T-cell (primary cell): ENCODE data around the gene SLC7A5. TPM values are rescaled to one million over a fixed set of nuclear protein-coding genes. Genes with fewer than 3 reads are reported as not detected.
A peak's percentile ranks its signal among the peaks of the same experiment; 100 is the strongest.
"Not testable (repeated sequence)": the region's sequence is repeated elsewhere in the genome, so short reads cannot be mapped to it uniquely, and the experiment has no call there.

Source experiments
- ATAC-seq, 4 experiments: fragments of 200-7000 bp in 3 of 4; fragments of 150-1000 bp in 1 of 4; cut with Tn5 transposase; replicated peaks in 1 of 4; 1 replicate in 3 of 4; 2 replicates in 1 of 4; pipeline ENCODE4 v1.10.0; 2021; ENCODE audit warnings: moderate library complexity in 3 of 4, mild to moderate bottlenecking in 2 of 4, moderate number of reproducible peaks in 1 of 4
- CTCF ChIA-PET, 2 donors: fragments of 300-600 bp; sonication (Branson Sonifier 250); formaldehyde crosslinking; loops; one replicate each; lab custom pipeline; 2022; ENCODE audit warnings: antibody characterized with exemption in 2 of 2; lab: Charles Lee
- POLR2A ChIA-PET, 2 donors: fragments of 300-600 bp; sonication (Branson Sonifier 250); formaldehyde crosslinking; loops; one replicate each; lab custom pipeline; 2022; ENCODE audit warnings: antibody characterized with exemption in 2 of 2; lab: Charles Lee
- DNase-seq, 35 experiments: peaks; one replicate each; pipeline versions ENCODE4 v3.0.0 to v3.0.0-alpha.2; 2013 to 2023
- H3K27ac ChIP-seq: one replicate; pipeline ENCODE4 v1.5.1; 2013; ENCODE audit warnings: low read length
- H3K27me3 ChIP-seq, 2 experiments: replicated peaks in 1 of 2; 1 replicate in 1 of 2; 2 replicates in 1 of 2; pipeline versions ENCODE4 v1.6.1 to v1.7.0; 2013; ENCODE audit warnings: low read length in 1 of 2, mixed read lengths in 1 of 2; ENCODE audit not compliant: control insufficient read depth in 2 of 2, insufficient read depth in 2 of 2; ENCODE audit errors: extremely low read depth in 1 of 2
- H3K36me3 ChIP-seq, 2 donors: 1 replicate in 1 of 2; 2 replicates in 1 of 2; pipeline versions ENCODE4 v1.6.1 to v1.7.0; 2013; ENCODE audit warnings: low read length in 1 of 2; ENCODE audit not compliant: control insufficient read depth in 2 of 2, insufficient read depth in 1 of 2; ENCODE audit errors: extremely low read depth in 1 of 2
- H3K4me1 ChIP-seq, 2 experiments: 1 replicate in 1 of 2; 2 replicates in 1 of 2; pipeline versions ENCODE4 v1.6.1 to v1.7.0; 2013; ENCODE audit warnings: low read length in 2 of 2, mixed read lengths in 1 of 2; ENCODE audit not compliant: insufficient read depth in 2 of 2, control insufficient read depth in 1 of 2; ENCODE audit errors: extremely low read depth in 1 of 2
- H3K4me3 ChIP-seq, 2 donors: 1 replicate in 1 of 2; 2 replicates in 1 of 2; pipeline versions ENCODE4 v1.5.1 to v1.7.0; 2013; ENCODE audit warnings: mild to moderate bottlenecking in 2 of 2, low read length in 1 of 2, moderate library complexity in 1 of 2; ENCODE audit not compliant: control insufficient read depth in 1 of 2; ENCODE audit errors: extremely low read depth in 1 of 2
- H3K9me3 ChIP-seq: 2 replicates; pipeline ENCODE4 v1.7.0; 2013
- H3K27ac Mint-ChIP-seq, 2 donors: one replicate each; pipeline ENCODE4 v1.8.0; 2020 to 2021; ENCODE audit warnings: mild to moderate bottlenecking in 2 of 2, mixed read lengths in 2 of 2
- H3K27me3 Mint-ChIP-seq, 2 donors: one replicate each; pipeline ENCODE4 v1.8.0; 2021 to 2022; ENCODE audit warnings: mixed read lengths in 2 of 2
- H3K36me3 Mint-ChIP-seq: one replicate; pipeline ENCODE4 v1.8.0; 2021; ENCODE audit warnings: mixed read lengths
- H3K4me1 Mint-ChIP-seq, 3 donors: one replicate each; pipeline ENCODE4 v1.8.0; 2020 to 2022; ENCODE audit warnings: mixed read lengths in 3 of 3, mild to moderate bottlenecking in 1 of 3
- H3K4me3 Mint-ChIP-seq, 3 donors: one replicate each; pipeline ENCODE4 v1.8.0; 2020 to 2022; ENCODE audit warnings: mild to moderate bottlenecking in 3 of 3, mixed read lengths in 3 of 3, moderate library complexity in 3 of 3
- H3K9me3 Mint-ChIP-seq, 3 donors: one replicate each; pipeline ENCODE4 v1.8.0; 2020 to 2022; ENCODE audit warnings: mixed read lengths in 3 of 3
- WGBS: methylation state at CpG from one replicate; pipeline ENCODE4 v1.1.5; 2013; ENCODE audit warnings: missing lambda C conversion rate; ENCODE audit not compliant: insufficient coverage; 5-methylcytosine and 5-hydroxymethylcytosine counted together
- total RNA-seq, 35 experiments: library from RNA in 6 of 35; stranded (reverse) in 6 of 35; fragments of 120-200 nt in 1 of 35; gene quantifications; one replicate each; pipeline versions ENCODE4 v1.2.1 to v1.2.4 and lab custom pipeline; 2013 to 2026

Gene SLC7A5
- total RNA-seq, 5 donors from 2014 or later (not counting 1 experiment from before 2014, with no cell fraction given): 37.9 to 81.6 (median 40.0) TPM

DNA sequence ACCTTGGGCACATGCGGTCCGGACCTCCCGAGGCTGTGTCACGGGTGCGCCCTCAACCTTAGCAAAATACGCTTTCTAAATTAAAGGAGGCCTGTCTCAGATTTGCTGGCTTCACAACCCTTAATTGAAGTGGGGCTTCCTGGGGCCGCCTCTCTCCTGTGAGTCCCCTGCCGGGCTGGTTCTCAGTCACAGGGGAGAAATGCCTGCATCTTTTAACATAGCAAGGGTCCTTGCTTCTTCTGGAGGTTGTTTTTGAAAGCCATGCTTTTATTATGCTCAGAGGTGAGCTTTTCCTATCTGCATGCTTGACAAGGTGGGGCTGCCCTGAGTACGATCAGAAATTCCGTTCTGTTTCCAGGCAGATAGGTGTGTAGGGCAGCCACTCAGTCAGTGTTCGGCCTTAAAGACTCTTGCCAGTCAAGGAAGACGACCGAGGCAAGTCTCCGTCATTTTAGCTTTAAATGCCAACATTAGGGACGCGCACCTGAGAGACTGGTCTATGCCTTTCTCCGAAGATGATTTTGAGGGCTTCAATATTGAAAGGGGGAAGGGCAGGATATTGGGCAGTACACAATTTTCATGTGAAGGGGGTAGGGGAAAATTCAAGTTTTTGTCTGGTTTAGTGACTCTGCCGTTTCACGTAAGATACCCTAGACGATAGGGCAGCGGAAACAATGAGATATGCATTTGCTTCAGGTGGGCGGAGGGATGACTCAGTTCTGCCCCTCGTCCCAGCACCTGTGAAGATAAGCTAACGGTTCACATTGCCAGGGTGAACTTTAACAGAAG lies 5.5 kb upstream of the SLC7A5 start:
- H3K4me3 ChIP-seq: no peak overlapping the region
- 40% methylated on average over 22 of the region's 24 CpGs for WGBS
- POLR2A ChIA-PET: interaction anchor here in 1 of 2 donors (0.7 kb wide), 1 partner anchor 96 kb away, joined by 4 read pairs; no protein-coding TSS in a partner anchor
- H3K9me3 ChIP-seq: no peaks in the 10 kb centered on the region
- Mint-ChIP-seq H3K27me3 (peaks cover 0 to 3% of the 10 kb centered on the region in 2 donors), H3K9me3 (no peaks in the 10 kb centered on the region), H3K4me1 (peaks cover 18 to 25% (median 18%) of the 10 kb centered on the region in 3 donors), H3K27ac (peak overlapping the region; percentile 62 to 71), H3K4me3 (peak overlapping the region in 2 of 3 donors; percentile 29 to 55), H3K36me3 (no peaks in the 10 kb centered on the region)
- H3K36me3 ChIP-seq: no peaks in the 10 kb centered on the region
- DNase-seq (peak in 1 of 35 experiments; percentile 41), ATAC-seq (peak; percentile 49 to 69 (median 54))
- peaks cover 0 to 17% of the 10 kb centered on the region in 2 experiments for H3K4me1 ChIP-seq
- CTCF ChIA-PET: interaction anchor here (0.6 to 1.3 kb wide), 9 partner anchors 25 to 696 kb away, joined by 3 to 8 read pairs (median 3); partner anchors contain the start of gene ZC3H18 (in 1 of the 2)
- H3K27me3 ChIP-seq: peaks cover 0 to 9% of the 10 kb centered on the region in 2 experiments
- no peak overlapping the region for H3K27ac ChIP-seq

DNA sequence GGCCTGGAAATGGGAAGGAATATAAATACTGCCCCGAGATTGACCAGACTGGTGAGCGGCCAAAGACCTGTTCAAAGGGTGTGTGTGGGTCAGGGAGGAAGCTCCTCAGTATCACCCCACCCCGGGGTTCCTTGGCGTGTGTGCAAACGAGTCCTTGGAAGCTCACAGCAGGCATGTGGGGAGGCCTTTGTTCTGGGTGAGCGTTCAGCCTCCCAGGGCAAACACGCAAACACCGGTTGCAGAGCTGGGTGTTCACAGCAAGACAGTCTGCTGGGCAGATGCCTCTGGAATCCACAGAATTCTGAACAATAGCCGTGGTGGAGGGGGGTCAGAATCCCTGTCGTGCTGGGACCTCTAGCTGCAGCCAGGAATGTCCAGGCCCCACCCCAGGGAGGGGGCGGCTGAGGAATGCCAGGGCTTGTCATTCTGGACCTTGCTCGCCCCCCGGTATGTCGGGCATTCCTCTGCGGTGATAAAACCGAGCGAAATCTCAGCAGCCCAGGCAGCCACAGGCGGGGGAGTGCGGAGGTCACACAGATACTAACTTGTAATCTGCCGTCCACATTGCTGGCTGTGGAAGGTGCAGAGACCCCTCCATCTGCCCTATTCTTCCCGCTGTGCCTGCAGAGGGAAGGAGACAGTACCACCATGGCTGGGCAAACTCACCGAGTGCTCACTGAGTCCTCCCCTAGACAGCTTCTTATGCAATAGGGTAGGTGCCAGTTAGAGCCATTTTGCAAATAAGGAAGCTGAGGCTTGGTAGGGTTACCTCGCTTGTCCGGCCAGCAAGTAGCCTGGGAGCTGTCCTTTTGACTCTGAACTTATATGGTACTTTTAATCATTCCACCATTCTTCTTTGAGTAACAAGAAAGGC lies 1.3 kb upstream of the SLC7A5 start:
- H3K9me3 ChIP-seq, H3K27ac ChIP-seq, H3K36me3 Mint-ChIP-seq, H3K9me3 Mint-ChIP-seq, H3K27me3 ChIP-seq, H3K4me3 ChIP-seq, H3K36me3 ChIP-seq, H3K27me3 Mint-ChIP-seq, ATAC-seq, DNase-seq: not testable (repeated sequence)
- H3K27ac Mint-ChIP-seq: peak overlapping the region; percentile 73 to 80
- H3K4me1 ChIP-seq: peaks cover 3 to 49% of the 10 kb centered on the region in 2 experiments
- H3K4me3 Mint-ChIP-seq: peak overlapping the region; percentile 51 to 99 (median 63)
- peaks cover 45 to 53% (median 47%) of the 10 kb centered on the region in 3 donors for H3K4me1 Mint-ChIP-seq
- WGBS: 88% methylated on average over 11 of the region's 24 CpGs
- ChIA-PET CTCF (interaction anchor here (0.6 to 5.8 kb wide), 18 partner anchors 14 to 105 kb away, joined by 3 to 165 read pairs (median 4); partner anchors contain the start of gene KLHDC4 (in 1 of the 2)), POLR2A (interaction anchor here (0.7 to 1.1 kb wide), 4 partner anchors 25 to 91 kb away, joined by 3 to 5 read pairs (median 4); no protein-coding TSS in a partner anchor)

DNA sequence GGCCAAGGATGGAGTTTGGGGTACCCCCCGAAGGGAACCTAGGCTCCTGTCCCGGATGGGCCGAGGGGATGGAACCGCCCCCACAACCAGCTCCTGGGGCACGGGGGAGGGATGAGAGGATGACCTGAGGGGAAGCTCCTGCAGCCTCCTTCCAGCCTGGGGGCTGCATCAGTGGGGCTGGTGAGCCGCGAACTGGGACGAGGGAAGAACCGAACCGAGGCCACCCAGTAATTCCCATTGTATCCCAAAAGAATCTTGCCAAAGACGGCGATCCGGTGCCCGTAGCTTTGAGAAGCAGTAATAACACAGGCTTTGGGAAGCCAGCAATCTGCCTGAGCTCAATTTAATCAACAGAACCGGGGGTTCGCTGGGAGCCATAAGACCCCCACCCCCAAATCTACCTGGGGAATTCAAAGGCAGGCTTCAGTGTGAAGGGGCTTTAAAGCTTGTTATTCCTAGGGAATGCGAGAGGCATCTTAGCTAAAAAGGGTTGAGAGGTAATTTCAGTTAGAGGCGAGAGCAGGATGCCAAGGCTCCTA lies 641 bp upstream of the SLC7A5 start:
- not testable (repeated sequence) for H3K27me3 ChIP-seq, H3K27ac ChIP-seq, H3K36me3 Mint-ChIP-seq, H3K27me3 Mint-ChIP-seq, ATAC-seq, H3K9me3 ChIP-seq, H3K4me3 ChIP-seq, DNase-seq, H3K9me3 Mint-ChIP-seq, H3K36me3 ChIP-seq
- H3K4me1 ChIP-seq: peaks cover 3 to 51% of the 10 kb centered on the region in 2 experiments
- Mint-ChIP-seq H3K27ac (peak overlapping the region in 1 of 2 donors; percentile 39), H3K4me1 (peaks cover 45 to 54% (median 47%) of the 10 kb centered on the region in 3 donors), H3K4me3 (peak overlapping the region; percentile 51 to 99 (median 63))
- POLR2A ChIA-PET: interaction anchor here in 1 of 2 donors (0.7 to 1.0 kb wide), 3 partner anchors 16 to 24 kb away, joined by 3 read pairs; no protein-coding TSS in a partner anchor
- WGBS: 96% methylated on average over 8 of the region's 18 CpGs
- CTCF ChIA-PET: interaction anchor here (1.4 to 5.8 kb wide), 5 partner anchors 17 to 90 kb away, joined by 3 to 165 read pairs (median 27); no protein-coding TSS in a partner anchor

DNA sequence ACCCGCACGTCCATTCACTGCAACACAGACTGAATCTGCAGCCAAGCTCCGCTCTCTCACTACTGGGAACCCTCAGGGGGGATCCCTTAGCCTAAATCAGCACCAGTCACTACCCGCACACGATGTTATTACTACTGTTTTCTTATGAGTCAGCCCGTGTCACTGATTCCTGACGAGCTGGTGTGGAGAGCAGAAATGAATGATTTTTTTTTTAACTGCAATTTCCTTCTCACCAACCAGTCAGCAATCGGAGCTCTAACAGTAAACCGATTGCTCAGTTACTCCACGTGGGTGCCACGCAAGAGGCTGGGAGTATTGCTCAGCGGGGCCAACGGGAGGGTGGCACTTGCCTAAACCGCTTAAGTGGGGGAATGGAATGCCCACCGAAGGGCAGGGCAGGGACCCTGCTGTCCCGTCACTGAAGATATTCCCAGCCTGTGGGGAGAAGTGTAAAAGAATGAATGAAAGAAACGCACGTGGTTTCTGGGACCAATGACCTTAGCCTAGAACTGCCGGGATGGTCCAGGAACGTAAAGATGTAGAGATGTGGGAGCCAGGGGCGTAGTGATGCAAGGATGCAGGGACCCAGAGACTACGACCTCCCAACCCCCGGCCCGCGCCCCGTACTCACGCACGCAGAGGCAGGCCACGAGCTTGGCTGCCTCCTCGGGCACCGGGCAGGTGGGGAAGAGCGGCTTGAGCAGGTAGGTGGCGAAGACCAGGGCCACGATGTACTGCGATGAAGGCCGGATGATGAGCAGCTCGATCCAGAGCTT lies 865 bp downstream of the SLC7A5 start:
- peaks cover 3 to 52% of the 10 kb centered on the region in 2 experiments for H3K4me1 ChIP-seq
- not testable (repeated sequence) for H3K36me3 Mint-ChIP-seq, H3K27me3 ChIP-seq, H3K27me3 Mint-ChIP-seq, H3K9me3 Mint-ChIP-seq, H3K9me3 ChIP-seq, H3K36me3 ChIP-seq
- Mint-ChIP-seq H3K4me3 (peak overlapping the region; percentile 87 to 99 (median 91)), H3K27ac (peak overlapping the region; percentile 86 to 95), H3K4me1 (peaks cover 49 to 58% (median 50%) of the 10 kb centered on the region in 3 donors)
- ATAC-seq (peak; percentile 32 to 52 (median 44)), DNase-seq (peak; percentile 20 to 76 (median 51))
- H3K27ac ChIP-seq: peak overlapping the region; percentile 44
- CTCF ChIA-PET: interaction anchor here (0.6 to 5.8 kb wide), 5 partner anchors 16 to 88 kb away, joined by 4 to 165 read pairs (median 8); no protein-coding TSS in a partner anchor
- WGBS: 5% methylated on average over 22 of the region's 37 CpGs
- peak overlapping the region; percentile 55 to 58 for H3K4me3 ChIP-seq
- POLR2A ChIA-PET: interaction anchor here in 1 of 2 donors (0.5 to 1.6 kb wide), 7 partner anchors 9 to 106 kb away, joined by 3 to 9 read pairs (median 3); no protein-coding TSS in a partner anchor

DNA sequence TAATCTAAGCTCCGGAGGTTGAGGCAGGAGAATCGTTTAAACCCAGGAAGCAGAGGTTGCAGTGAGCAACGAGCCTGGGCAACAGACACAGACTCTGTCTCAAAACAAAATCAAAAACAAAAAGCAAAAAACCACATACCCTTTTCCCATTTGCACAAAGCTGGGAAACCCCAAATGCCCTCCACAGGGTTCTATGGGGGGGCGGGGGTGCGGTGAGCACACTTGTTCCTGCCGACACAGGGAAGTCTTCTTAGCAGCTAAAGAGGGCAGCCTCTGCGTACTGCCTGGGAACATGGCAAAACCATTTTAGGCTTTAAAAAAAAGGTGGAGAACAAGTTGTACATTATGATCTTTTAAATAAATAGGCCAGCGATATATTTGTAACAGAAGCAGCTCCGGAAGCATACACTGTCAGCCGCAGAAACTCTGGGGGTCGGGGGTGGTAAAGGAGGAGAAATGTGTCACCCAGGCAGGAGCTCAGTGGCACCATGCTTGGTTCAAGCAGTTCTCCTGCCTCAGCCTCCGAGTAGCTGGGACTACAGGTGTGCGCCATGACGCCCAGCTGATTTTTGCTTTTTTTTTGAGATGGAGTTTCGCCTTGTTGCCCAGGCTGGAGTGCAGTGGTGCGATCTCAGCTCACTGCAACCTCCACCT lies 3.3 kb downstream of the SLC7A5 start:
- not testable (repeated sequence) for H3K36me3 Mint-ChIP-seq, H3K9me3 Mint-ChIP-seq, H3K36me3 ChIP-seq, H3K27me3 Mint-ChIP-seq, H3K27me3 ChIP-seq, H3K9me3 ChIP-seq
- CTCF ChIA-PET: interaction anchor here (0.9 to 4.8 kb wide), 6 partner anchors 10 to 87 kb away, joined by 3 to 24 read pairs (median 4); no protein-coding TSS in a partner anchor
- peak overlapping the region; percentile 86 to 88 for H3K27ac Mint-ChIP-seq
- H3K4me1 ChIP-seq: peaks cover 3 to 61% of the 10 kb centered on the region in 2 experiments
- POLR2A ChIA-PET: interaction anchor here in 1 of 2 donors (0.6 to 1.5 kb wide), 4 partner anchors 10 to 39 kb away, joined by 4 to 13 read pairs (median 5); no protein-coding TSS in a partner anchor
- 23% methylated on average over 7 of the region's 16 CpGs for WGBS
- peak overlapping the region in 1 of 2 donors; percentile 17 for H3K4me3 ChIP-seq
- peak in 1 of 4 experiments; percentile 33 for ATAC-seq
- DNase-seq: peak in 33 of 35 experiments; percentile 23 to 77 (median 57)
- H3K4me1 Mint-ChIP-seq: peaks cover 41 to 59% (median 46%) of the 10 kb centered on the region in 3 donors
- H3K27ac ChIP-seq: peak overlapping the region; percentile 79
- peak overlapping the region; percentile 87 to 99 (median 91) for H3K4me3 Mint-ChIP-seq
